GM21619 (cell line): ENCODE measurements around the gene PDGFA.

Experiments used
- ATAC-seq: cut with Tn5 transposase; IDR thresholded peaks from one replicate; pipeline ENCODE4 v1.9.1; 2021; ENCODE audit not compliant: unreplicated experiment

PDGFA gene

GRCh38 chr7:517774-518629 is 1.6 kb downstream of the PDGFA start:
- ATAC-seq = no peak

- no peak for ATAC-seq
Measured at GRCh38 chr7:516606-517456, 2.8 kb downstream of the PDGFA start.

DNA sequence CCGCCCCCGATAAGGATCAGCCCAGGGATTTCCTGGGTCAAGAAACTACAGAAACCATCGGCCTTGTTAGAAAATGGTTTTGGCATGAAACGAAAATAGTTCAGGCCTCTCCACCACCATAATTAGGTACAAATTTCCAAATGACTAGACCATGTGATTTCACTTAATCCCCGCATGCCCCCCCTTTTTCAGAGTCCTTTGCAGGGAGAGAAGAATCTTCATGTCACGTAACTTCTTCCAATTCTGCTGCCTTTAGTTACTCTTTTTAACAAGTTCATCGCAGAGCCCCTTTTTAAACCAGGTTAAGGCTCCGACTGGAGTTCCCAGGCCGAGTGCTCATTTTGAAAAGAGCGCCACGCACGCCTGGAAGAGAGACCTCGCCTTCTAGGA is 3.4 kb downstream of the PDGFA start:
- no peak for ATAC-seq

- ATAC-seq = no peak
Measured at GRCh38 chr7:515628-516027, 4.0 kb downstream of the PDGFA start.

DNA sequence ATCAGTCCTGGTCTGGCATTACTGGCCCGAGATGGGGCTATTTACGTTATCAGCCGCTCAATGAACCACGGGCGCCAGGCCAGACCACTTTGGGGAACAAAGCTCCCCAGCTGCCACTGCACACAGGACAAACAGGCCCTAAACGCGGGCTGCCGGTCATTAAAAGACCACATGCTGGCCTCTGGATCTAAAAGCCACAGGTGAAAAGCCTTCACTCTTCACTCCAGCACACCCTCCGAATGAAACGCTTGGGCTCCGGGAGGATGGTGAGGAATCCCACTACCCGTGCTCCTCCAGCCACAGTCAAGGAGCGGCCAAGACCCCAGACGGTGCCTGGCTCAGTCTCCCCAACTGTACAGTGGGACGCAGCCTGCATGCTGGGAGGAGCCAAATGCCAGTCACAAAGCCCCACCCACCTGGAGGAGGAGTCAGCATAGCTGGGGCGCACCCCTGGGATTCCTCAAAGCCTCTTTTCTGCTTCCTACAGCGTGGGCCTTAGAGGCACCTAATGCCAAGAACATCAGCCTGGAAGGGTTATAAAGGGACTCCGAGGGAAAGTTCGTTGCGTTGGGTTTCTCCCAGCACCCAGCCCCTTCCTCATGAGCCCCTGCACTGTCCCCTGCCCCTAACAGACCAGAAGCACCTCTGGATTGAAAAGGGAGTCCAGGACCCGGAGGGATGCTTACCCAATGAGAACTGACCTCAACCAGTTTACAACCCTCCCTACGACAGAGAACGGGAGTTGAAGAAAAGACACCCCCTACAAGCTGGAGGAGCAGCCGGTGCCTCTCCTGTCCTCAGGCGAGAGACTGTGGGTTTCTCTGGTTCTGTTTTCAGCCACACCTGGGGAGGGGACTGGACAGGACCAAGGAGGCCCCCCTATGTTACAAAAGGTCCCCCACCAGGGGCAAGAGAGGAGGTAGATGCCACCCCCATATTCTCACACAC is 4.7 kb downstream of the PDGFA start:
- no peak for ATAC-seq

GRCh38 chr7:514242-514641 is 5.4 kb downstream of the PDGFA start:
- no peak for ATAC-seq

GRCh38 chr7:513521-514166 is 6.0 kb downstream of the PDGFA start:
- no peak for ATAC-seq

DNA sequence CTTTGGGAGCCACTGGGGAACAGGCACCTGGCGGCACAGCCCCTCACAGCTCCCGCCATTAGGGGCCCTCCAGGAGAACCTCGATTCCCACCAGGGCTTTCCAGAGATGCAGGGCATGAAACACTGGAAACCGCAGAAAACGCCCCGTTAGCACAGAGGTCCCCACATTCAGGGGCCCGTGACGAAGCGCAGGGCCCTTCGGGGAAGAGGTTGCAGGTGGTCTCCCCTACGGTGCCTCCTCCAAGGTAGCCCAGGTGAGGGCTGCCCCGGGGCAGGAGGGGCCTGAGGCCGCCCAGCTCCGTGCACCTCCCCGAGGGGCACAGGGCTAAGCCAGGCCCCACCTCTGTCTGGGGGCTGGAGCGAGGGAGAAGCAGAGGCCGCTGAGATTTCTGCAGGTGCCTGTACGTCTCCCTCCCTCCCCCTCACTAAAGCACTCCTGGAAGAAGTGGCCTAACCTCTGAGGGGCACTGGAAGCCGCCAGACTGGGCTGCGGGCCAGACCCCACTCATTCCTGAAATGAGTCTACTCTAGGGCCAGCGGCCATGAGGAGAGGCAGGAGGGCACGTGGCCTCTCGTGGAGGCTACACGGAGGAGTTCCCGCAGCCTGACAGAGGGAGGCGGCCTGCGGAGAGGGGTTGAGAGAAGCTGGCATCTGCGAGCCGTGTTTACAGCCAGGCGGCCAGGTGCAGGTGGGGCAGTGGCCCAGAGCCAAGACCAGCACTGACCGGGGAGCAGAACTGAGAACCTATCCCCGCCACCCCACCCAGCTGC is 6.9 kb downstream of the PDGFA start:
- ATAC-seq = no peak

DNA sequence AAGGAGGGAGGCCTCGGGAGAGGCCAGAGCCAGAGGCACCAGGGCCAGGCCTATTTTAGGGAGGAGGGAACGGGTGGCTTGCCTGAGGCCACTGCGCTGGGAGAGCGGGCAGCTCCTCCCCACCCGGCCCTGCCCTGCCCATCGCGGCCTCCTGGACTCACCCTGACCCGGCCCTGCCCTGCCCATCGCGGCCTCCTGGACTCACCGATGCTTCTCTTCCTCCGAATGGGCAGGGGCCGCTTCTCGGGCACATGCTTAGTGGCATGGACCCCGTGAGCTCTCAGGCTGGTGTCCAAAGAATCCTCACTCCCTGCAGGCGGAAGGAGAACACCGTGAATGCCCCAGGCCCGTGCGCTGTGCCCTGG is 7.5 kb downstream of the PDGFA start:
- ATAC-seq = no peak

- ATAC-seq = no peak
Measured at GRCh38 chr7:511476-512145, 8.0 kb downstream of the PDGFA start.

DNA sequence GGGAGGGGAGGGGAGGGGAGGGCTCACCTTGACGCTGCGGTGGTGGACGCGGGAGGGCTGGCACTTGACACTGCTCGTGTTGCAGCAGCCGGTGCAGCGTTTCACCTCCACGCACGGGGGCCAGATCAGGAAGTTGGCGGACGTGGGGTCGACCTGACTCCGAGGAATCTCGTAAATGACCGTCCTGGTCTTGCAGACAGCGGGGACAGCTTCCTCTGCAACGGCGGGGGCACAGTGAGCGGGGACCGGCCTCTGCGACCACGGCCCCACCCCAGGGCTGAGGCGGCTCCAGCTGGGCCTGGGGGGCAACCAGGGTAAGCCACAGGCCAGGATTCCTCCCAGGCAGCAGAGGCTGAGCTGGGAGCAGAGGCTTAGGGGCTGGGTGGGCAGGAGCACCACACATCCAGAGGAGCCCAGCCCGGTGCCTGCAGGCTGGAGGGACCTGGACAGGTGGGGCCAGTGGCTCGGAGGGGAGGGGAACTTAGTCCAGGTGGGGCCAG is 8.8 kb downstream of the PDGFA start:
- ATAC-seq = no peak

DNA sequence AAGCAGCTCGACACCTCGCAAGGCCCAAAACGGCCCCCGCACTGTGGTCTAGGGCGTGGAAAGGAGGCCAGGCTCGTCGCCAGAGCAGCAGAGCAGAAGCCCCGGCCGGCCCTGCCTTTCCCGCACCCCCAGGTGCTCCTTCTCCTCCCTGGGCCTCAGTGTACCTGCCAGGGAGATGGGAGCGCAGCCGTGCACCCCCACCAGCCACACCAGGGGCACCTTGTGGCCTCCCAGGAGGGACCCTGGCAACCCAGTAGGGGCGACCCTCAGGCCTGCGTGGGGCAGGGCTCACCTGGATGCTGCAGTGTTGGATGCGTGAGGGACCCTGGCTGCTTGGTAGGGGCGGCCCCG is 9.5 kb downstream of the PDGFA start:
- ATAC-seq = no peak

DNA sequence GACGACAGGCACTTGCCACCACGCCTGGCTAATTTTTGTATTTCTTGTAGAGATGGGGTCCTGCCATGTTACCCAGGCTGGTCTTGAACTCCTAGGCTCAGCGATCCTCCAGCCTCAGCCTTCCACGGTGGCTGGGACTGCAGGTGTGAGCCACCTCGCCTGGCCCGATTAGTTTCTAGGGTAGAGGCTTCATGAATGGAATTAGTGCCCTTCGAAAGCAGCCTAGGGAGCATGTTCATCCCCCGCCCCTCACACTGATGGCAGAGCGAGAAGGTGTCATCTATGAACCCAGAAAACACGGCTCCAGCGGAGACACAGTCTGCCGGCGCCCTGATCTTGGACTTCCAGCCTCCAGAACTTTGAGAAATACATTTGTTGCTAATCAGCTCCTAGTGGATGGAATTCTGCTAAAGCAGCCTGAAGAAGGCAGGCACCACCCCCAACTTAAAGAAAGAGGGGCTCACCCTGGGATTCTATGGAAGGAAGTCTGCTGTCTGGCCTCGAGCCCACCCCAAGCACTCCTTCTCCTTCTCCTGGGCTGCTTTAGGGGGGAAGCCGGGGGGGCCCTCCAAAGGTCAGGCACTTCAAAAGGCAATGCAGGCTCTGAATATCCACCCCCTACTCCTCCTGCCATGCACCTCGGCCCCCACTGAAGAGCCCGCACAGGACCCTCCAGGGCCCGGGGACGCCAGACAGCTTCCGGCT is 10.1 kb downstream of the PDGFA start:
- no peak for ATAC-seq

DNA sequence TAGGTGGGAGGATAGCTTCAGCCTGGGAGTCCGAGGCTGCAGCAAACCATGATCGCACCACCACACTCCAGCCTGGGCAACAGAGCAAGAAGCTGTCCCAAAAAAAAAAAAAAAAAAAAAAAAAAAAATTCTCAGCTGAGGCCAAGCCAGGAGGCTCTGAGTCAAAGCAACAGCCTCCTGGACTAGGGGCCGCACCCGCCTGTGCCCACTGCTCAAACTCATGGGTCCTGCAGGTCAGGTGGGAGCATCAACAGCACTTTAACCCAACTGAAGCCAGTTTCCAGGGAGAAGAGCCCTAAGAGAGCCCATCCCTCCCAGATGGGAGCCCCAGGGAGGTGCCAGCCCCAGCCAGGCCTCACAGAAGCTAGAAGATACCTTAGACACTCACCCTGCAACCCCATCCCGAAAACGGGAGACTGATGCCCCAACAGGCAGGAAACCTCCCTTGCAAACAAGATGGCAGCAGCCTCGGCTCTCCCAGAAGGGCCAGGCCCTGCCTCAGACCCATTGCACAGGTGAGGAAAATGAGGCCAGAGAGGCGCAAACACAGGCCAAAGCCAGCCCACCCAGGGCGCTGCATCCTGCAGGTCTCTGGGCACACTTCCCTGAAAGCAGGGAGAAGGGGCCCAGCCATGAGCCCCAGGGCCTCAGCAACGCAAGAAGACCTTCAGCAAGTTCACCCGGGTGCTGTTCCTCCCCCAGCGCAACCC is 11.0 kb downstream of the PDGFA start:
- ATAC-seq = no peak

GRCh38 chr7:507623-508300 is 11.9 kb downstream of the PDGFA start:
- ATAC-seq = no peak

DNA sequence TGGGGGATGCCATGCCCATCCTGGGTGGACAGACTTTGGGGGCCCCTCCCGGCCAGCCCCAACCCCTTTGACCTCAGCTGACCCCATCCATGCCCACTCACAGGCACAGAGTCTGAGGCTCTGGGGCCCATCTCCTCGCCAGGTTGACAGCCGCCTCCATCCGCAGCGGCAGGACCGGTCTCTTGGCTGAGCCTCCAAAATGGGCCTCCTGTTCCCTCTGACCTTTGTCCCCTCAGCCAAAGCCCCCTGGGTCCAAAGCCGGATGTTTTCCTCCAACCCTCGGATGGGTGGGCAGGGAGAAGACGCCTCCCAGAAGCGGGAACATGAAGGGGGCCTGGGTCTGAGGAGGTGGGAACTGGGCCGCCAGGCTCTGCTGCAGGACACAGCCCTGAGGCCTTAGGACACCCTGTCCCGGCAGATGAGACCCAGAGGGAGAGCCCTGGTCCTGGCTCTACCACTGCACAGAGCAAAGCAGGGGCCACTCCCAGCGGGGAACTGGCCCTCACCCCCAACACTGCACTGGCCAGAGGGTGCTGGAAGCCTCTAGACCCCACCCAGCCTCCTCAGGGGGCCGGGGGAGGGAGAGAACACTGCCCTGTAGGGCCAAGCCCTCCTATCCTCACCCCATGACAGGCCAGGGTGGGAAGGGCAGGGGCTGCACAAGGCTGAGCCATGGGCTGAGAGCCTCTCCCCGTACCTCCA is 12.6 kb downstream of the PDGFA start:
- ATAC-seq = no peak

- ATAC-seq = no peak
Measured at GRCh38 chr7:506391-506831, 13.2 kb downstream of the PDGFA start.
